Mucosa of gallbladder (tissue), 1 donor: ENCODE measurements around the gene AHCYL1. TPM values are rescaled to one million over a fixed set of nuclear protein-coding genes. Genes with fewer than 3 reads are reported as not detected.

Experiments
- DNase-seq: peaks from one replicate; pipeline ENCODE4 v3.0.0-alpha.2; 2020; ENCODE audit warnings: low spot score
- total RNA-seq: library from RNA; stranded (reverse); gene quantifications from one replicate; pipeline ENCODE4 v1.2.1, GENCODE V29; 2021
- donor health status: DM: no; HTN: no; CAD: no.

The AHCYL1 gene
- total RNA-seq, 1 donor from 2014 or later: 166 TPM

- DNase-seq: no peak
Measured at GRCh38 chr1:110035236-110035752, 50.7 kb downstream of the AHCYL1 start.

- no peak for DNase-seq
Measured at GRCh38 chr1:110038271-110038670, 53.7 kb downstream of the AHCYL1 start.

GRCh38 chr1:110039641-110040040 lies 55.1 kb downstream of the AHCYL1 start:
- DNase-seq: no peak

GRCh38 chr1:110040548-110040947 lies 56.0 kb downstream of the AHCYL1 start:
- no peak for DNase-seq

GRCh38 chr1:110043016-110043415 lies 58.5 kb downstream of the AHCYL1 start:
- DNase-seq: no peak

GRCh38 chr1:110047463-110047862 lies 62.9 kb downstream of the AHCYL1 start:
- no peak for DNase-seq

GRCh38 chr1:110048240-110048639 lies 63.7 kb downstream of the AHCYL1 start:
- DNase-seq: no peak

- DNase-seq: peak; percentile 26
Measured at GRCh38 chr1:110048923-110049601, 64.5 kb downstream of the AHCYL1 start.

GRCh38 chr1:110049801-110050601 lies 65.4 kb downstream of the AHCYL1 start:
- DNase-seq: no peak

GRCh38 chr1:110050602-110051261 lies 66.2 kb downstream of the AHCYL1 start:
- DNase-seq: no peak

- no peak for DNase-seq
Measured at GRCh38 chr1:110051262-110051648, 66.7 kb downstream of the AHCYL1 start.

- peak; percentile 56 for DNase-seq
Measured at GRCh38 chr1:110053552-110054428, 69.2 kb downstream of the AHCYL1 start.

GRCh38 chr1:110055493-110056284 lies 71.1 kb downstream of the AHCYL1 start:
- DNase-seq: no peak

GRCh38 chr1:110056285-110056683 lies 71.7 kb downstream of the AHCYL1 start:
- no peak for DNase-seq

GRCh38 chr1:110056776-110057175 lies 72.2 kb downstream of the AHCYL1 start:
- no peak for DNase-seq

- no peak for DNase-seq
Measured at GRCh38 chr1:110057963-110058518, 73.5 kb downstream of the AHCYL1 start.

GRCh38 chr1:110058591-110058990 lies 74.0 kb downstream of the AHCYL1 start:
- no peak for DNase-seq

GRCh38 chr1:110059133-110059863 lies 74.7 kb downstream of the AHCYL1 start:
- no peak for DNase-seq

- DNase-seq: no peak
Measured at GRCh38 chr1:110060034-110060661, 75.6 kb downstream of the AHCYL1 start.
